Femur (tissue), 1 donor: ENCODE results near the gene SKI.
"Not testable (repeated sequence)": the region's sequence is repeated elsewhere in the genome, so short reads cannot be mapped to it uniquely, and the experiment has no call there.

ENCODE experiments used
- DNase-seq: peaks from one replicate; pipeline ENCODE4 v3.0.0-alpha.2; 2017

Gene SKI

GRCh38 chr1:2327841-2328240, 99.7 kb downstream of the SKI start:
- DNase-seq: no peak

GRCh38 chr1:2328676-2329455, 100.7 kb downstream of the SKI start:
- DNase-seq: no peak

GRCh38 chr1:2330035-2330434, 101.9 kb downstream of the SKI start:
- no peak for DNase-seq

GRCh38 chr1:2330519-2331199, 102.5 kb downstream of the SKI start:
- DNase-seq: peak; percentile 93

- DNase-seq: no peak
These were observed 103.1 kb downstream of the SKI start for GRCh38 chr1:2331200-2331544.

GRCh38 chr1:2331580-2331979, 103.5 kb downstream of the SKI start:
- not testable (repeated sequence) for DNase-seq

- DNase-seq: no peak
These were observed 106.2 kb downstream of the SKI start for GRCh38 chr1:2334366-2334765.

GRCh38 chr1:2334883-2335534, 106.9 kb downstream of the SKI start:
- peak; percentile 54 for DNase-seq

GRCh38 chr1:2335721-2336455, 107.8 kb downstream of the SKI start:
- DNase-seq: peak; percentile 67

- DNase-seq: no peak
These were observed 108.4 kb downstream of the SKI start for GRCh38 chr1:2336499-2336898.

GRCh38 chr1:2337081-2337480, 109.0 kb downstream of the SKI start:
- DNase-seq: no peak

GRCh38 chr1:2337501-2337900, 109.4 kb downstream of the SKI start:
- no peak for DNase-seq

GRCh38 chr1:2339206-2340085, 111.3 kb downstream of the SKI start:
- no peak for DNase-seq

GRCh38 chr1:2340086-2340917, 112.2 kb downstream of the SKI start:
- no peak for DNase-seq

GRCh38 chr1:2340918-2341254, 112.8 kb downstream of the SKI start:
- no peak for DNase-seq

GRCh38 chr1:2341706-2342383, 113.7 kb downstream of the SKI start:
- DNase-seq: no peak

- DNase-seq: no peak
These were observed 114.4 kb downstream of the SKI start for GRCh38 chr1:2342384-2343022.

GRCh38 chr1:2343023-2343935, 115.2 kb downstream of the SKI start:
- DNase-seq: peak; percentile 23

GRCh38 chr1:2344121-2344681, 116.1 kb downstream of the SKI start:
- DNase-seq: peak; percentile 20
